Cerebellar nuclear complex (tissue), 1 donor: ENCODE results near the gene SYN1.

ENCODE experiments used
- DNase-seq, 2 experiments: peaks; one replicate each; lab custom pipeline; 2025; lab: John Stamatoyannopoulos, UW

Gene SYN1

DNA sequence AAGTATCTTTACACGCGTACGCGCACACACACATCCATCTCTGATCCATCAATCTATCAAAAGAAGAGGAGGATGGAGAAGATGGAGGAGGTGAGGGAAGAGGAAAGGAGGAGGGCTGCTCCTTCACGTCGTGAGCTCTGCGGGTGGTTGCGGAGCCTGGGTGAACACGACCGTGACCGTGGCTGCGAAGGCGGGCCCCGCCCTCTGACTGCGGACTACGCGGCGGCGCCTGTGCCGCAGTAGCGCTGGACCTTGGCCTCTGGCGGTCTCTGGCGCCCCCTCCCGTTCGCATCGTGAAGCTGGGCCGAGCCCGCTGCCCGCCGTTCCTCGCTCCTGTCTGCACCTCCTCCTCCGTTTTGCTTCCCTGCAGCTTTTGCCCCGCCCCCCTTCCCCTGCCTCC is 96.4 kb downstream of the SYN1 start:
- DNase-seq = peak in 1 of 2 experiments; percentile 31
